Suprapubic skin (tissue), 4 donors: ENCODE results near the gene DCTPP1. TPM values are rescaled to one million over a fixed set of nuclear protein-coding genes. Genes with fewer than 3 reads are reported as not detected.
"Not testable (repeated sequence)": the region's sequence is repeated elsewhere in the genome, so short reads cannot be mapped to it uniquely, and the experiment has no call there.

Experiments
- DNase-seq, 2 donors: peaks; one replicate each; pipeline ENCODE4 v3.0.0-alpha.2; 2019; ENCODE audit warnings: low spot score in 2 of 2
- H3K27ac ChIP-seq: fragments of 200-600 bp; sonication (generic); one replicate; pipeline ENCODE4 v1.5.1; 2019
- H3K27me3 ChIP-seq: fragments of 200-600 bp; sonication (generic); one replicate; pipeline ENCODE4 v1.5.1; 2019
- H3K36me3 ChIP-seq: fragments of 200-600 bp; sonication (generic); one replicate; pipeline ENCODE4 v1.5.1; 2019
- H3K4me1 ChIP-seq: fragments of 200-600 bp; sonication (generic); one replicate; pipeline ENCODE4 v1.5.1; 2019
- H3K4me3 ChIP-seq: fragments of 200-600 bp; sonication (generic); one replicate; pipeline ENCODE4 v1.5.1; 2019; ENCODE audit warnings: mild to moderate bottlenecking
- H3K9me3 ChIP-seq: fragments of 200-600 bp; sonication (generic); one replicate; pipeline ENCODE4 v1.5.1; 2019
- CTCF ChIP-seq, 2 donors: fragments of 200-600 bp in 1 of 2; fragments of 450-650 bp in 1 of 2; sonication (generic) in 1 of 2; IDR thresholded peaks; one replicate each; pipeline ENCODE4 v1.5.1; 2016 to 2019; ENCODE audit warnings: antibody characterized with exemption in 2 of 2, mild to moderate bottlenecking in 1 of 2, moderate library complexity in 1 of 2
- EP300 ChIP-seq: sonication (generic); formaldehyde crosslinking; IDR thresholded peaks from one replicate; pipeline ENCODE4 v1.6.1; 2017; ENCODE audit warnings: antibody characterized with exemption
- POLR2A ChIP-seq, 2 donors: fragments of 450-650 bp; IDR thresholded peaks; one replicate each; pipeline ENCODE4 v1.6.1; 2017; ENCODE audit warnings: antibody characterized with exemption in 2 of 2, mild to moderate bottlenecking in 2 of 2, moderate library complexity in 2 of 2
- POLR2AphosphoS5 ChIP-seq, 3 donors: sonication (generic); formaldehyde crosslinking; IDR thresholded peaks; one replicate each; pipeline ENCODE4 v1.6.1; 2017; ENCODE audit warnings: antibody characterized with exemption in 3 of 3
- WGBS: methylation state at CpG from one replicate; pipeline ENCODE4 v1.1.5; 2018; 5-methylcytosine and 5-hydroxymethylcytosine counted together
- total RNA-seq, 4 donors: library from RNA; depleted of rRNA; stranded (reverse); fragments of >200 nt; gene quantifications; one replicate each; pipeline ENCODE4 v1.1.0, GENCODE V29; 2016

The DCTPP1 gene
- total RNA-seq, 4 donors from 2014 or later = 17.2 to 26.0 (median 20.0) TPM

DNA sequence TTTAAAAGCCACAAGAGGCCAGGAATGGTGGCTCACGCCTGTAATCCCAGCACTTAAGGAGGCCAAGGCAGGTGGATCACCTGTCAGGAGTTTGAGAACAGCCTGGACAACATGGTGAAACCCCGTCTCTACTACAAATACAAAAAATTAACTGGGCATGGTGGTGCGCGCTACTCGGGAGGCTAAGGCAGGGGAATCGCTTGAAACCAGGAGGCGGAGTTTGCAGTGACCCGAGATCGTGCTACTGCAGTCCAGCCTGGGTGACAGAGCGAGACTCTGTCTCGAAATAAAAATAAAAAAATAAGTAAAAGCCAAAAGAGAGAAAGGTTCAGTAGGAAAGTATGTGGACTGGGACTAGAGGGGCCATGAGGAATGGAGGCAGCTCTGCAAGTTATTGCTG is 29.6 kb upstream of the DCTPP1 start:
- Histone ChIP-seq H3K4me1 (no peaks in the 10 kb centered on the region), H3K27me3 (no peaks in the 10 kb centered on the region), H3K36me3 (no peaks in the 10 kb centered on the region), H3K4me3 (no peak overlapping the region), H3K27ac (no peak overlapping the region), H3K9me3 (no peaks in the 10 kb centered on the region)
- WGBS = 89% methylated on average over 11 of the region's 11 CpGs
- TF ChIP-seq CTCF (IDR thresholded peaks at IDR 0.05) (no peak), EP300 (no peak), POLR2AphosphoS5 (IDR thresholded peaks at IDR 0.05) (no peak), POLR2A (IDR thresholded peaks at IDR 0.05) (no peak)
- no peak for DNase-seq

- no peak for TF ChIP-seq CTCF (IDR thresholded peaks at IDR 0.05)
- no peak for TF ChIP-seq EP300
- no peak for TF ChIP-seq POLR2AphosphoS5 (IDR thresholded peaks at IDR 0.05)
- no peak for TF ChIP-seq POLR2A (IDR thresholded peaks at IDR 0.05)
- Histone ChIP-seq H3K4me3 (no peak overlapping the region), H3K4me1 (no peaks in the 10 kb centered on the region), H3K9me3 (no peaks in the 10 kb centered on the region), H3K27me3 (no peaks in the 10 kb centered on the region), H3K27ac (no peak overlapping the region), H3K36me3 (no peaks in the 10 kb centered on the region)
- no peak for DNase-seq
- WGBS = 81% methylated on average over 20 of the region's 22 CpGs
Measured at GRCh38 chr16:30458561-30459394, 28.9 kb upstream of the DCTPP1 start.

DNA sequence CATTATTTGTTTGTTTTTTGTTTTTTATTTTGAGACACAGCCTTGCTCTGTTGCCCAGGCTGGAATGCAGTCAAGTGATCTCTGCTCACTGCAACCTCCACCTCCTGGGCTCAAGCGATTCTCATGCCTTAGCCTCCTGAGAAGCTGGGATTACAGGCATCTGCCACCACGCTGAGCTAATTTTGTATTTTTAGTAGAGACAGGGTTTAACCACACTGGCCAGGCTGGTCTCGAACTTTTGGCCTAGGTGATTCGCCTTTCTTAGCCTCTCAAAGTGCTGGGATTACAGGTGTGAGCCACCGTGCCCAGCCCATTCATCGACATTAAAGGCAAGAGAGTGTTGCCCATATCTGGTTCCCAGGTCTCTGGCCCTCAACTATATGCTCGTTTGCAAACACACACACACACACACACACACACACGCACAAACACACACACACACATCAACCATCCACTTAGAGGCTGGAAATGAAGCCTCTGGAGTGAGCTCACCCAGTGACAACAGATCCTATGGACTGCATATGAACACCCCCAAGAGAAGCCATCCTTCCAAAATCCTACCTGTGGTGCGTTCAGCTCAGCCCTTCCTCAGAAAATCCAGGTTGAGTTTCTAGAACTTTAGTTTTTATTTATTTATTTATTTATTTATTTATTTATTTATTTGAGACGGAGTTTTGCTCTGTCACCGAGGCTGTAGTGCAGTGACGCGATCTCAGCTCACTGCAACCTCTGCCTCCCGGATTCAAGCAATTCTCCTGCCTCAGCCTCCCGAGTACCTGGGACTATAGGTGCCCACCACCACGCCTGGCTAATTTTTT is 28.1 kb upstream of the DCTPP1 start:
- 87% methylated on average over 16 of the region's 16 CpGs for WGBS
- Histone ChIP-seq H3K4me3 (no peak overlapping the region), H3K4me1 (no peaks in the 10 kb centered on the region), H3K27ac (no peak overlapping the region), H3K9me3 (no peaks in the 10 kb centered on the region), H3K27me3 (no peaks in the 10 kb centered on the region), H3K36me3 (no peaks in the 10 kb centered on the region)
- TF ChIP-seq POLR2AphosphoS5 (IDR thresholded peaks at IDR 0.05) = no peak
- no peak for TF ChIP-seq POLR2A (IDR thresholded peaks at IDR 0.05)
- TF ChIP-seq CTCF (IDR thresholded peaks at IDR 0.05) = no peak
- TF ChIP-seq EP300 = no peak
- no peak for DNase-seq

GRCh38 chr16:30457256-30457655 is 27.4 kb upstream of the DCTPP1 start:
- TF ChIP-seq CTCF (IDR thresholded peaks at IDR 0.05) (no peak), POLR2AphosphoS5 (IDR thresholded peaks at IDR 0.05) (no peak)
- Histone ChIP-seq H3K36me3 (no peaks in the 10 kb centered on the region), H3K9me3 (no peaks in the 10 kb centered on the region), H3K27ac (no peak overlapping the region), H3K4me3 (no peak overlapping the region), H3K4me1 (no peaks in the 10 kb centered on the region), H3K27me3 (no peaks in the 10 kb centered on the region)
- DNase-seq = no peak
- WGBS = 80% methylated on average over 1 of the region's 1 CpG

DNA sequence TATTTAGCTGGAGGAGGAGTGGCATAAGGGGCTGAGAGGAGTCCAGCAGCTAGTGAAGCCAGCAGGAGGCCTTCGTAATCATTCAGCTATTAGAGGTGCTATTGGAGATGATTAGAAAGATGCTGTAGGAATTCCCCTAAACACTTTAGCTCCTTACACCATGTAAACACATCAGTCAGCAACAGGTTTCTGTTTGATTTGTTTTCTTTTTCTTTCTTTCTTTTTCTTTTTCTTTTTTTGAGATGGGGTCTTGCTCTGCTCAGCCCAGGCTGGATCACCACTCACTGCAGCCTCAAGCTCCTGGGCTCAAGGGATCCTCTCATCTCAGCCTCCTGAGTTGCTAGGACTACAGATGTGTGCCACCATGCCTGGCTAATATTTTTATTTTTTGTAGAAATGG is 26.5 kb upstream of the DCTPP1 start:
- WGBS = 67% methylated on average over 1 of the region's 1 CpG
- no peak for TF ChIP-seq POLR2A (IDR thresholded peaks at IDR 0.05)
- TF ChIP-seq POLR2AphosphoS5 (IDR thresholded peaks at IDR 0.05) = no peak
- no peak for TF ChIP-seq CTCF (IDR thresholded peaks at IDR 0.05)
- TF ChIP-seq EP300 = no peak
- Histone ChIP-seq H3K27me3 (no peaks in the 10 kb centered on the region), H3K9me3 (no peaks in the 10 kb centered on the region), H3K36me3 (no peaks in the 10 kb centered on the region), H3K27ac (no peak overlapping the region), H3K4me1 (no peaks in the 10 kb centered on the region), H3K4me3 (no peak overlapping the region)
- DNase-seq = no peak

- not testable (repeated sequence) for H3K9me3 ChIP-seq, DNase-seq, H3K4me1 ChIP-seq, H3K27ac ChIP-seq, H3K27me3 ChIP-seq, H3K36me3 ChIP-seq, H3K4me3 ChIP-seq
- WGBS = 78% methylated on average over 20 of the region's 20 CpGs
Measured at GRCh38 chr16:30452709-30453580, 23.1 kb upstream of the DCTPP1 start.
